ENCODE results near the gene MTA1. TPM values are rescaled to one million over a fixed set of nuclear protein-coding genes. Genes with fewer than 3 reads are reported as not detected.
A peak's percentile ranks its signal among the peaks of the same experiment; 100 is the strongest.

MTA1 gene
- total RNA-seq, 6 donors from 2014 or later: 64.8 to 315 (median 94.9) TPM

DNA sequence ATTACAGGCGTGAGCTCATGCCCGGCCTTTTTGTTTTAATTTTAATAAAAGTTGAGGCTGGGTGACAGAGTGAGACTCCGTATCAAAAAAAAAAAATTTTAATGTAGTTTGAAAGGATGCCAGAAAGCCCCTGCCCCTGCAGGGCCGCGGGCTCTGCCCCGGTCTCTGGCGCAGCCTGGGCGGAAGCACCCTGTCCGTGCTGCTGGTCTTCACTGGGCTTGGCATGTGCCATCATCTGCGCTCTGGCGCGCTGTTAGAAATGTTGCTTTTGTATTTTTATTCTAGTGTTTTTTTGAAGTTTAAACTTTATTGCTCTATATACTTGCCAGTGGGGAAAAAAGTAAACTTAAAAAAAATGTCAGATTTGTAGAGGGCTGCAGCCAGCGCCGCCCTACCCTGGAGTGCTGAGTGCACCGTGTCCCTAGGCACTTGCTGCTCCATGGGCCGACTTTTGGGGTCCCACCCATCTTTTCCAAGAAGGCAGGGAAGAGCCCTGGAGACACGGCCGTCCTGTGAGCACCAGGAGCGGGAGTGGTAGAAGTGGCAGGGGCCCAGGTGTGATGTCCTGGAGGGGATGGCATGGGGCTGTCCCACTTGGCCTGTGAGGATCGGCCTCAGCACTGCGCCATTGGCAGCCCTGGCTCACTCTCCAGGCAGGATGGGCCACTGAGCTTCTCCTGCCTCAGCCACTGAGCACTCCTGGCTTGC, 4.0 kb downstream of the MTA1 start:
- TF ChIP-seq, protein P1, sequence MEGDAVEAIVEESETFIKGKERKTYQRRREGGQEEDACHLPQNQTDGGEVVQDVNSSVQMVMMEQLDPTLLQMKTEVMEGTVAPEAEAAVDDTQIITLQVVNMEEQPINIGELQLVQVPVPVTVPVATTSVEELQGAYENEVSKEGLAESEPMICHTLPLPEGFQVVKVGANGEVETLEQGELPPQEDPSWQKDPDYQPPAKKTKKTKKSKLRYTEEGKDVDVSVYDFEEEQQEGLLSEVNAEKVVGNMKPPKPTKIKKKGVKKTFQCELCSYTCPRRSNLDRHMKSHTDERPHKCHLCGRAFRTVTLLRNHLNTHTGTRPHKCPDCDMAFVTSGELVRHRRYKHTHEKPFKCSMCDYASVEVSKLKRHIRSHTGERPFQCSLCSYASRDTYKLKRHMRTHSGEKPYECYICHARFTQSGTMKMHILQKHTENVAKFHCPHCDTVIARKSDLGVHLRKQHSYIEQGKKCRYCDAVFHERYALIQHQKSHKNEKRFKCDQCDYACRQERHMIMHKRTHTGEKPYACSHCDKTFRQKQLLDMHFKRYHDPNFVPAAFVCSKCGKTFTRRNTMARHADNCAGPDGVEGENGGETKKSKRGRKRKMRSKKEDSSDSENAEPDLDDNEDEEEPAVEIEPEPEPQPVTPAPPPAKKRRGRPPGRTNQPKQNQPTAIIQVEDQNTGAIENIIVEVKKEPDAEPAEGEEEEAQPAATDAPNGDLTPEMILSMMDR (IDR thresholded peaks at IDR 0.05): no peak
- TF ChIP-seq EP300 (IDR thresholded peaks at IDR 0.05) (no peak), POLR2A (IDR thresholded peaks at IDR 0.05) (no peak), POLR2AphosphoS5 (IDR thresholded peaks at IDR 0.05) (no peak)
- Histone ChIP-seq H3K4me1 (peaks cover 22 to 37% (median 27%) of the 10 kb centered on the region in 4 donors), H3K9me3 (no peaks in the 10 kb centered on the region), H3K27ac (no peak overlapping the region), H3K4me3 (no peak overlapping the region), H3K27me3 (no peaks in the 10 kb centered on the region), H3K36me3 (peaks cover 0 to 10% (median 5%) of the 10 kb centered on the region in 4 donors)
- DNase-seq (peak in 1 of 2 donors; percentile 49), ATAC-seq (ENCODE audit: low FRiP score in 2 of 2) (no peak)
- WGBS, 2 donors: 96% methylated on average over 20 to 21 of the region's 21 CpGs

DNA sequence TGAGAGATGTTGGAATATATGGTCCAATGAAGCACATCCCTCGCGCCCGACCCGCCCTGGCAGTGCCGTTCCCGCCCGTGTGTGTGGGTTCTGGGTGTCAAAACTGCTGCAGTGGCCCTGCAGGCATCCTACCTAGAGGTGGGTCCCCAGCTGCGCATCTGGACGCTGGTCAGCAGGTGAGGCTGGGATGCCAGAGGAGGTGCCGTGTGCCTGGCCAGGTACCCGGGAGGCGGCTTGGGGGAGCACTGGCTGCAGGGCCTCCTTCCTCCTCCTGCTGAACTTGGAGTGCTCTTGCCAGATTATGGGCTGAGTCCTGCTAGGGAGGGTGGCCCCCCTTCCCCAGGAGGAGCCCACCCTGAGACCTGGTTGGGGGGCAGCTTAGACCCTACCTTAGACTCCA, 5.2 kb downstream of the MTA1 start:
- TF ChIP-seq, protein P1 (IDR thresholded peaks at IDR 0.05): no peak
- TF ChIP-seq POLR2AphosphoS5 (IDR thresholded peaks at IDR 0.05): no peak
- no peak for TF ChIP-seq EP300 (IDR thresholded peaks at IDR 0.05)
- TF ChIP-seq POLR2A (IDR thresholded peaks at IDR 0.05): no peak
- WGBS, 2 donors: 93 to 94% methylated on average over 10 to 11 of the region's 12 CpGs
- no peak overlapping the region for H3K4me3 ChIP-seq
- H3K36me3 ChIP-seq: peaks cover 0 to 10% (median 5%) of the 10 kb centered on the region in 4 donors
- DNase-seq (peak in 1 of 2 donors; percentile 65), ATAC-seq (ENCODE audit: low FRiP score in 2 of 2) (no peak)
- H3K4me1 ChIP-seq: peaks cover 14 to 28% (median 19%) of the 10 kb centered on the region in 4 donors
- H3K9me3 ChIP-seq: no peaks in the 10 kb centered on the region
- no peak overlapping the region for H3K27ac ChIP-seq
- H3K27me3 ChIP-seq: no peaks in the 10 kb centered on the region

DNA sequence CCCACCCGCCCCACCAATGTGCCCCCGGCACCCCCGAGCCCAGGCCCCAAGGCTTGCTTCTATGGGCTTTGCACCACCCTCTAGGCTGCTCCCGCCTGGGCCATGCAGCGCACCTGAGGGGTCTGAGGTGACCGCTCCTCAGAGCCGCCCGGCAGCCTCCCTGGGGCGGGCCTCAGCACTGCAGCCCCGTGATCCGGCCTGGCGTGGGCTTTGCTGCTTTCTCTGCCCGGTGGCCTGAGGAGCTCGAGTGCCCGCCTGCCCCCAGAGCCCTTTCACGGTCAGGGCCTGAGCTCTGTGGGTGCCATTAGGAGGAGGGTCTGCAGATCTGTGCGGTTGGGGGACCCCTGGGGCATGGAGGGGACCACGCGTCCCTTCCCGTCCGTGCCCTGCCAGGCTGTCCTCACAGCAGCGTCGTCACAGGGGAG, 6.2 kb downstream of the MTA1 start:
- DNase-seq: peak in 1 of 2 donors; percentile 68
- H3K27me3 ChIP-seq: no peaks in the 10 kb centered on the region
- no peak overlapping the region for H3K4me3 ChIP-seq
- TF ChIP-seq EP300 (IDR thresholded peaks at IDR 0.05): no peak
- TF ChIP-seq, protein P1 (IDR thresholded peaks at IDR 0.05): no peak
- no peak for TF ChIP-seq POLR2AphosphoS5 (IDR thresholded peaks at IDR 0.05)
- no peak for TF ChIP-seq POLR2A (IDR thresholded peaks at IDR 0.05)
- H3K4me1 ChIP-seq: peaks cover 11 to 27% (median 21%) of the 10 kb centered on the region in 4 donors
- peaks cover 0 to 10% (median 5%) of the 10 kb centered on the region in 4 donors for H3K36me3 ChIP-seq
- no peak for ATAC-seq (ENCODE audit: low FRiP score in 2 of 2)
- WGBS, 2 donors: 96 to 100% methylated on average over 1 to 12 of the region's 23 CpGs
- no peak overlapping the region for H3K27ac ChIP-seq
- no peaks in the 10 kb centered on the region for H3K9me3 ChIP-seq

DNA sequence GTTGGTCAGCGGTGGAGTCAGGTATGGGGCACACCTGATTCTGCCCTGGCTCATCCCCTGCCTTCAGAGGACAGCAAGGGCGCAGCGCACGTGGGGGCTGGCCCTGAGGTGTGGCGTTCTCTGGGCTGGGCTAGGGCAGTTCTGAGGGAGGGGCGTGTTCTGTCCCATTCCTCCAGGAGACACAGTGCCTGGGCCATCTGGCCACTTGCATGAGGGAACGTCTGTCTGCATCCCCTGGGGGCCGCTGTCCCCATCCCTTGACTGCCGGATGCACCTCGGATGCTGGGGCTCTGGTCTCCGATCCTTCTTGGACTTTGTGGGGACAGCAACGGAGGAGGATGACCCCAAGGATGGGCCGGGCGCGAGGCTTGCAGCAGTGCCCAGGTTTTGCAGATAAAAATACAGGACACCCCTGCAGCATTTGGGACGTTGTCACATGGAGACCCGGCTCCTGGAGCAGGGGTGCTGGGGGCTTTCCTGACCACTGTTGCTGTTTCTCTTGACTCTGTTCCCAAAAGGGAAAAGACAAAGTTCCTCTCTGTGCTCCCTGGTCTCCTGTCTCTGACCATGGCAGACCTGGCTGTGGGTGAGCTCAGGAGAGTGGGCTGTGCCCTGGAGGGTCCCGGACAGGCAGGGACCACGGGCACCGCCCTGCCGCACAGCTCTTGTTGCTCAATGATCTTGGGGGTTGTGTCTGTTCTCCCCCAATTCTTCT, 6.9 kb downstream of the MTA1 start:
- Histone ChIP-seq H3K4me3 (no peak overlapping the region), H3K4me1 (peaks cover 4 to 22% (median 15%) of the 10 kb centered on the region in 4 donors), H3K27ac (no peak overlapping the region), H3K9me3 (no peaks in the 10 kb centered on the region), H3K36me3 (peaks cover 0 to 10% (median 5%) of the 10 kb centered on the region in 4 donors), H3K27me3 (no peaks in the 10 kb centered on the region)
- WGBS, 2 donors: 96 to 97% methylated on average over 19 to 21 of the region's 21 CpGs
- TF ChIP-seq, protein P1 (IDR thresholded peaks at IDR 0.05): no peak
- no peak for TF ChIP-seq POLR2A (IDR thresholded peaks at IDR 0.05)
- no peak for TF ChIP-seq POLR2AphosphoS5 (IDR thresholded peaks at IDR 0.05)
- no peak for TF ChIP-seq EP300 (IDR thresholded peaks at IDR 0.05)
- DNase-seq (peak in 1 of 2 donors; percentile 61), ATAC-seq (ENCODE audit: low FRiP score in 2 of 2) (no peak)

Data from upper lobe of left lung (tissue), 6 donors.